ENCODE results near the gene TREX2. TPM values are rescaled to one million over a fixed set of nuclear protein-coding genes. Genes with fewer than 3 reads are reported as not detected.
"Not testable (repeated sequence)": the region's sequence is repeated elsewhere in the genome, so short reads cannot be mapped to it uniquely, and the experiment has no call there.

TREX2 gene
- polyA plus RNA-seq, 1 donor from 2014 or later, result not detected

DNA sequence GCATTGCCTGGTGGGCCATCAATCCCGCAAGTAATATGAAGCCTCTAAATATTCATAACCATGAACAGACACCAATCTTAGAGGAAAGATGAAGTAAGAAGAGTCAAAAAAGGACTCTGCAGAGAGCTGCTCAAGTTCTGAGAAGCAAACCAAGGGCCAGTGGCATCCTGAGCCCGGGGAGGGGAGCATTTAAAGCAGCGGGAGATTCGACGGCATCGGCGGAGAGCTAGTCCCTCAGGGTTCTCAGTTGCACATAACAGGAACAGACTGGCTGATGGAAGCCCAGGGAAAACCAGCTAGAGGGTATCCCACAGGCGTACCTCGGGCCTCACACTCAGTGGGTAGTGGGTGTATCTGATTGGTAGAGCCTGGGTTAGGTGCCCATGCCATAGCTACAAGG lies 39.8 kb downstream of the TREX2 start:
- Histone ChIP-seq H4K20me1 (ENCODE audit: insufficient read depth) (no peaks in the 10 kb centered on the region), H3K27ac (ENCODE audit: low read length) (no peak overlapping the region), H3K9me2 (ENCODE audit: insufficient read depth, low read length) (no peaks in the 10 kb centered on the region), H3F3A (ENCODE audit: insufficient read depth, low read length, poor library complexity, severe bottlenecking) (no peaks in the 10 kb centered on the region), H3K4me3 (ENCODE audit: low read length) (no peak overlapping the region), H3K27me3 (ENCODE audit: insufficient read depth, low read depth, low read length) (no peaks in the 10 kb centered on the region), H3K9me3 (ENCODE audit: low read length) (no peaks in the 10 kb centered on the region), H3K4me2 (ENCODE audit: low read length) (no peak overlapping the region), H3K36me3 (ENCODE audit: insufficient read depth, low read length) (no peaks in the 10 kb centered on the region), H3K79me2 (replicated peaks; ENCODE audit: insufficient read depth, low read length) (no peaks in the 10 kb centered on the region), H2AFZ (ENCODE audit: low read depth, low read length) (no peak overlapping the region), H3K9ac (ENCODE audit: low read length) (no peak overlapping the region)
- TF ChIP-seq POLR2AphosphoS5 (IDR thresholded peaks at IDR 0.05) (no peak), TAF1 (IDR thresholded peaks at IDR 0.05; ENCODE audit: low read depth) (no peak), EP300 (conservative IDR thresholded peaks at IDR 0.05; ENCODE audit: poor library complexity, severe bottlenecking) (no peak), RAD21 (conservative IDR thresholded peaks at IDR 0.05) (no peak)
- TF ChIP-seq, protein P1, sequence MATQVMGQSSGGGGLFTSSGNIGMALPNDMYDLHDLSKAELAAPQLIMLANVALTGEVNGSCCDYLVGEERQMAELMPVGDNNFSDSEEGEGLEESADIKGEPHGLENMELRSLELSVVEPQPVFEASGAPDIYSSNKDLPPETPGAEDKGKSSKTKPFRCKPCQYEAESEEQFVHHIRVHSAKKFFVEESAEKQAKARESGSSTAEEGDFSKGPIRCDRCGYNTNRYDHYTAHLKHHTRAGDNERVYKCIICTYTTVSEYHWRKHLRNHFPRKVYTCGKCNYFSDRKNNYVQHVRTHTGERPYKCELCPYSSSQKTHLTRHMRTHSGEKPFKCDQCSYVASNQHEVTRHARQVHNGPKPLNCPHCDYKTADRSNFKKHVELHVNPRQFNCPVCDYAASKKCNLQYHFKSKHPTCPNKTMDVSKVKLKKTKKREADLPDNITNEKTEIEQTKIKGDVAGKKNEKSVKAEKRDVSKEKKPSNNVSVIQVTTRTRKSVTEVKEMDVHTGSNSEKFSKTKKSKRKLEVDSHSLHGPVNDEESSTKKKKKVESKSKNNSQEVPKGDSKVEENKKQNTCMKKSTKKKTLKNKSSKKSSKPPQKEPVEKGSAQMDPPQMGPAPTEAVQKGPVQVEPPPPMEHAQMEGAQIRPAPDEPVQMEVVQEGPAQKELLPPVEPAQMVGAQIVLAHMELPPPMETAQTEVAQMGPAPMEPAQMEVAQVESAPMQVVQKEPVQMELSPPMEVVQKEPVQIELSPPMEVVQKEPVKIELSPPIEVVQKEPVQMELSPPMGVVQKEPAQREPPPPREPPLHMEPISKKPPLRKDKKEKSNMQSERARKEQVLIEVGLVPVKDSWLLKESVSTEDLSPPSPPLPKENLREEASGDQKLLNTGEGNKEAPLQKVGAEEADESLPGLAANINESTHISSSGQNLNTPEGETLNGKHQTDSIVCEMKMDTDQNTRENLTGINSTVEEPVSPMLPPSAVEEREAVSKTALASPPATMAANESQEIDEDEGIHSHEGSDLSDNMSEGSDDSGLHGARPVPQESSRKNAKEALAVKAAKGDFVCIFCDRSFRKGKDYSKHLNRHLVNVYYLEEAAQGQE (IDR thresholded peaks at IDR 0.05; ENCODE audit: borderline replicate concordance), result no peak

GRCh38 chrX:153405426-153405825 lies 40.4 kb downstream of the TREX2 start:
- TF ChIP-seq POLR2AphosphoS5 (IDR thresholded peaks at IDR 0.05), result no peak
- TF ChIP-seq RAD21 (conservative IDR thresholded peaks at IDR 0.05), result no peak
- no peak for TF ChIP-seq MXI1 (conservative IDR thresholded peaks at IDR 0.05; ENCODE audit: poor library complexity, severe bottlenecking)
- no peak overlapping the region for H2AFZ ChIP-seq (ENCODE audit: low read depth, low read length)

GRCh38 chrX:153404333-153404732 lies 41.5 kb downstream of the TREX2 start:
- not testable (repeated sequence) for H3K36me3 ChIP-seq (ENCODE audit: insufficient read depth, low read length); H3K4me3 ChIP-seq (ENCODE audit: low read length); H3K4me2 ChIP-seq (ENCODE audit: low read length); H4K20me1 ChIP-seq (ENCODE audit: insufficient read depth); H3K27me3 ChIP-seq (ENCODE audit: insufficient read depth, low read depth, low read length); H3K9ac ChIP-seq (ENCODE audit: low read length); H3K27ac ChIP-seq (ENCODE audit: low read length); H3K79me2 ChIP-seq (replicated peaks; ENCODE audit: insufficient read depth, low read length); H3F3A ChIP-seq (ENCODE audit: insufficient read depth, low read length, poor library complexity, severe bottlenecking); H2AFZ ChIP-seq (ENCODE audit: low read depth, low read length); H3K9me2 ChIP-seq (ENCODE audit: insufficient read depth, low read length); H3K9me3 ChIP-seq (ENCODE audit: low read length)

More at GRCh38 chrX:153405426-153405825, 40.4 kb downstream of the TREX2 start:
- H3K4me2 ChIP-seq (ENCODE audit: low read length), result no peak overlapping the region
- H3K79me2 ChIP-seq (replicated peaks; ENCODE audit: insufficient read depth, low read length), result no peaks in the 10 kb centered on the region
- H3K9me2 ChIP-seq (ENCODE audit: insufficient read depth, low read length), result no peaks in the 10 kb centered on the region
- H3K27me3 ChIP-seq (ENCODE audit: insufficient read depth, low read depth, low read length), result no peaks in the 10 kb centered on the region
- no peak overlapping the region for H3K9ac ChIP-seq (ENCODE audit: low read length)
- H4K20me1 ChIP-seq (ENCODE audit: insufficient read depth), result no peaks in the 10 kb centered on the region
- no peak overlapping the region for H3K4me3 ChIP-seq (ENCODE audit: low read length)
- H3K27ac ChIP-seq (ENCODE audit: low read length), result no peak overlapping the region
- no peaks in the 10 kb centered on the region for H3F3A ChIP-seq (ENCODE audit: insufficient read depth, low read length, poor library complexity, severe bottlenecking)
- no peaks in the 10 kb centered on the region for H3K36me3 ChIP-seq (ENCODE audit: insufficient read depth, low read length)
- no peaks in the 10 kb centered on the region for H3K9me3 ChIP-seq (ENCODE audit: low read length)

DNA sequence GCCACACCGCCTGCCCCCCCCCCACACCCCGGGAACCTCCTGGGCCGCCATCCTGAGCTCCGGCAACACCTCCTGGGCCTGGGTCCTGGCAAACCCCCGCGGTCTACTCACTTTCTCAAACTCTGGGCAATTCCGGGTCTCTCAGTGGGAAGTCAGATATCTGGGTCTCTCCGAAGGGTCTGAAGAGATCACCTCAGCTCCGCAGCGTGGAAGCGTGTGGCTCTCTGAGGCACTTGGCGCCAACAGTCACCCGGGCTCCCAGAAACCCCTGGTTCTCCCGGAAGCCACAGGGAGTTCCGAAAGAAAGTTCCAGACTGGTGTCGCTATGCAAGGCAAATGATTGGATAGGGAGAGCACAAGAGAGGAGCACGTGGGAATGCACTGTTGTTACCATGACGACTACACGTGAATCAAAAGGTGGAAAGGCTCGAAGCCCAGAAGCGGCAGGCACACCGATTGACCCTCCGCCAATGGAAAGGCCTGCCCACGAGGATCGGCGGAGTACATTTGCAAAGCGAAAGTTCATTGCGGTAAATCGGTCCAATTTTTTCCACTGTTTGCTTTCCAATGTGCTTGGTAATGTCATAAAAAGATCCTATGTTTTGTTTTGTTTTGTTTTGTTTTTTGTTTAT lies 44.6 kb downstream of the TREX2 start, which contains the start of gene PNMA6E:
Gene PNMA6E (minus strand): TSS at position 218 of the 632 bp plus-strand sequence. CDS start 2,501 bp downstream, outside the sequence.
- Histone ChIP-seq H4K20me1 (ENCODE audit: insufficient read depth) (no peaks in the 10 kb centered on the region), H3F3A (ENCODE audit: insufficient read depth, low read length, poor library complexity, severe bottlenecking) (no peaks in the 10 kb centered on the region), H3K36me3 (ENCODE audit: insufficient read depth, low read length) (no peaks in the 10 kb centered on the region), H3K9me3 (ENCODE audit: low read length) (no peaks in the 10 kb centered on the region), H3K4me2 (ENCODE audit: low read length) (no peak within 1 kb of the TSS), H3K79me2 (replicated peaks; ENCODE audit: insufficient read depth, low read length) (no peaks in the 10 kb centered on the region), H2AFZ (ENCODE audit: low read depth, low read length) (no peak within 1 kb of the TSS), H3K27me3 (ENCODE audit: insufficient read depth, low read depth, low read length) (no peaks in the 10 kb centered on the region), H3K9ac (ENCODE audit: low read length) (no peak within 1 kb of the TSS), H3K4me3 (ENCODE audit: low read length) (no peak within 1 kb of the TSS), H3K27ac (ENCODE audit: low read length) (no peak within 1 kb of the TSS), H3K9me2 (ENCODE audit: insufficient read depth, low read length) (no peaks in the 10 kb centered on the region)
- TF ChIP-seq SMC3 (conservative IDR thresholded peaks at IDR 0.05; ENCODE audit: poor library complexity) (no peak), TAF1 (IDR thresholded peaks at IDR 0.05; ENCODE audit: low read depth) (no peak)
